Adrenal gland (tissue), 5 donors: ENCODE results near the gene PDF.

Source experiments
- POLR2A ChIP-seq, 2 donors: fragments of 450-650 bp; IDR thresholded peaks; one replicate each; pipeline ENCODE4 v1.6.1; 2017; ENCODE audit warnings: antibody characterized with exemption in 2 of 2, mild to moderate bottlenecking in 2 of 2, moderate library complexity in 1 of 2
- TF ChIP-seq, protein P1 (sequence below), 6 experiments: fragments of 450-650 bp in 4 of 6; fragments of 200-600 bp in 2 of 6; sonication (generic) in 1 of 6; IDR thresholded peaks; 1 replicate in 5 of 6; 2 replicates in 1 of 6; pipeline versions ENCODE4 v1.5.1 to v1.8.0; 2016 to 2021; ENCODE audit warnings: antibody characterized with exemption in 6 of 6, mild to moderate bottlenecking in 2 of 6, moderate library complexity in 1 of 6
- donor health status: DM: no; HTN: no; CAD: no.

DNA sequence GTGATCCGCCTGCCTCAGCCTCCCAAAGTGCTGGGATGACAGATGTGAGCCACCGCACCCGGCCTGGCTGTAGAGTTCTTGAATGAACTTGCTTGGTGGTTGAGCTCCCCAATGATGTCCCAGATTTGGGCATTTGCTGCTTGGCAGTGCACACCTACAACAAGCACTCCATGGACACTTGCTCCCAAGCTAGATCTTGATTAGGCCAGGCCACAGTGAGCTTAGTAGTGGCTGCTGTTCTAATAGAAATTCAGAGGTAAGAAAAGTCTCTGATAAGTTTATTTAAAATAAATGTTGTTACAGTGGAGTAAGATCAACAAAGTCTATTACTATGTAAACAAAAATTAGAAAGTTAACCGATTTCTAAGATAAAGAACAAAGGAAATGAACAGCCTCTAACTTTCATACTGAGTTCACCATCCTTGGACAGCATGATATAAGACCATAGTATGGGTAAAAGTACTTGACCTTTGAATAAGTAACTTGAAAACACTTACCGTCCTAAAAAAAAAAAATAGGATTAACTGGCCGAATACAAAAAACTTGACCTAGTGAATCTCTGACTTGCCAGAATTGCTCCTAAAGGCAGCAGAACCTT lies 20.2 kb upstream of the PDF start:
- TF ChIP-seq, protein P1, sequence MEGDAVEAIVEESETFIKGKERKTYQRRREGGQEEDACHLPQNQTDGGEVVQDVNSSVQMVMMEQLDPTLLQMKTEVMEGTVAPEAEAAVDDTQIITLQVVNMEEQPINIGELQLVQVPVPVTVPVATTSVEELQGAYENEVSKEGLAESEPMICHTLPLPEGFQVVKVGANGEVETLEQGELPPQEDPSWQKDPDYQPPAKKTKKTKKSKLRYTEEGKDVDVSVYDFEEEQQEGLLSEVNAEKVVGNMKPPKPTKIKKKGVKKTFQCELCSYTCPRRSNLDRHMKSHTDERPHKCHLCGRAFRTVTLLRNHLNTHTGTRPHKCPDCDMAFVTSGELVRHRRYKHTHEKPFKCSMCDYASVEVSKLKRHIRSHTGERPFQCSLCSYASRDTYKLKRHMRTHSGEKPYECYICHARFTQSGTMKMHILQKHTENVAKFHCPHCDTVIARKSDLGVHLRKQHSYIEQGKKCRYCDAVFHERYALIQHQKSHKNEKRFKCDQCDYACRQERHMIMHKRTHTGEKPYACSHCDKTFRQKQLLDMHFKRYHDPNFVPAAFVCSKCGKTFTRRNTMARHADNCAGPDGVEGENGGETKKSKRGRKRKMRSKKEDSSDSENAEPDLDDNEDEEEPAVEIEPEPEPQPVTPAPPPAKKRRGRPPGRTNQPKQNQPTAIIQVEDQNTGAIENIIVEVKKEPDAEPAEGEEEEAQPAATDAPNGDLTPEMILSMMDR (IDR thresholded peaks at IDR 0.05): no peak
- no peak for TF ChIP-seq POLR2A (IDR thresholded peaks at IDR 0.05)
